ENCODE data around the gene HTR4.
"Not testable (repeated sequence)": the region's sequence is repeated elsewhere in the genome, so short reads cannot be mapped to it uniquely, and the experiment has no call there.

Gene HTR4

GRCh38 chr5:148474025-148474511 lies 180.3 kb downstream of the HTR4 start:
- H3K9me3 Mint-ChIP-seq: no peaks in the 10 kb centered on the region
- no peaks in the 10 kb centered on the region for H3K36me3 Mint-ChIP-seq (ENCODE audit: insufficient read depth)
- no peak overlapping the region for H3K27ac Mint-ChIP-seq (ENCODE audit: low read depth)
- H3K4me3 Mint-ChIP-seq: no peak overlapping the region
- ATAC-seq (replicated peaks; ENCODE audit: extremely low read depth, poor library complexity, severe bottlenecking): no peak
- H3K27me3 Mint-ChIP-seq: peaks cover 33% of the 10 kb centered on the region
- no peak for DNase-seq (ENCODE audit: low spot score in 2 of 2)
- no peaks in the 10 kb centered on the region for H3K4me1 Mint-ChIP-seq

- H3K27me3 Mint-ChIP-seq: peaks cover 10% of the 10 kb centered on the region
- no peak overlapping the region for H3K4me3 Mint-ChIP-seq
- no peaks in the 10 kb centered on the region for H3K36me3 Mint-ChIP-seq (ENCODE audit: insufficient read depth)
- DNase-seq (ENCODE audit: low spot score in 2 of 2) (no peak), ATAC-seq (replicated peaks; ENCODE audit: extremely low read depth, poor library complexity, severe bottlenecking) (no peak)
- no peak overlapping the region for H3K27ac Mint-ChIP-seq (ENCODE audit: low read depth)
- H3K4me1 Mint-ChIP-seq: no peaks in the 10 kb centered on the region
- no peaks in the 10 kb centered on the region for H3K9me3 Mint-ChIP-seq
Measured at GRCh38 chr5:148471379-148471778, 182.9 kb downstream of the HTR4 start.

GRCh38 chr5:148469501-148469935 lies 184.8 kb downstream of the HTR4 start:
- H3K4me1 Mint-ChIP-seq: no peaks in the 10 kb centered on the region
- no peak for DNase-seq (ENCODE audit: low spot score in 2 of 2)
- H3K9me3 Mint-ChIP-seq: no peaks in the 10 kb centered on the region
- H3K4me3 Mint-ChIP-seq: no peak overlapping the region
- no peaks in the 10 kb centered on the region for H3K36me3 Mint-ChIP-seq (ENCODE audit: insufficient read depth)
- no peak for ATAC-seq (replicated peaks; ENCODE audit: extremely low read depth, poor library complexity, severe bottlenecking)
- H3K27me3 Mint-ChIP-seq: peaks cover 16% of the 10 kb centered on the region
- H3K27ac Mint-ChIP-seq (ENCODE audit: low read depth): no peak overlapping the region

- not testable (repeated sequence) for H3K4me1 Mint-ChIP-seq; DNase-seq (ENCODE audit: low spot score in 2 of 2); H3K36me3 Mint-ChIP-seq (ENCODE audit: insufficient read depth); H3K4me3 Mint-ChIP-seq; ATAC-seq (replicated peaks; ENCODE audit: extremely low read depth, poor library complexity, severe bottlenecking); H3K27ac Mint-ChIP-seq (ENCODE audit: low read depth); H3K9me3 Mint-ChIP-seq
- peaks cover 16% of the 10 kb centered on the region for H3K27me3 Mint-ChIP-seq
Measured at GRCh38 chr5:148468746-148469145, 185.6 kb downstream of the HTR4 start.

GRCh38 chr5:148467958-148468357 lies 186.4 kb downstream of the HTR4 start:
- Mint-ChIP-seq H3K4me1 (no peaks in the 10 kb centered on the region), H3K27me3 (peaks cover 16% of the 10 kb centered on the region), H3K27ac (ENCODE audit: low read depth) (no peak overlapping the region), H3K36me3 (ENCODE audit: insufficient read depth) (no peaks in the 10 kb centered on the region), H3K4me3 (no peak overlapping the region), H3K9me3 (no peaks in the 10 kb centered on the region)
- no peak for ATAC-seq (replicated peaks; ENCODE audit: extremely low read depth, poor library complexity, severe bottlenecking)
- DNase-seq (ENCODE audit: low spot score in 2 of 2): no peak

GRCh38 chr5:148466236-148466580 lies 188.1 kb downstream of the HTR4 start:
- Mint-ChIP-seq H3K4me1 (no peaks in the 10 kb centered on the region), H3K9me3 (no peaks in the 10 kb centered on the region), H3K4me3 (no peak overlapping the region), H3K27ac (ENCODE audit: low read depth) (no peak overlapping the region), H3K36me3 (ENCODE audit: insufficient read depth) (no peaks in the 10 kb centered on the region), H3K27me3 (peaks cover 29% of the 10 kb centered on the region)
- no peak for ATAC-seq (replicated peaks; ENCODE audit: extremely low read depth, poor library complexity, severe bottlenecking)
- no peak for DNase-seq (ENCODE audit: low spot score in 2 of 2)

GRCh38 chr5:148465381-148466235 lies 188.7 kb downstream of the HTR4 start:
- Mint-ChIP-seq H3K4me3 (no peak overlapping the region), H3K9me3 (no peaks in the 10 kb centered on the region), H3K27ac (ENCODE audit: low read depth) (no peak overlapping the region), H3K27me3 (peaks cover 32% of the 10 kb centered on the region), H3K4me1 (no peaks in the 10 kb centered on the region), H3K36me3 (ENCODE audit: insufficient read depth) (no peaks in the 10 kb centered on the region)
- DNase-seq (ENCODE audit: low spot score in 2 of 2) (no peak), ATAC-seq (replicated peaks; ENCODE audit: extremely low read depth, poor library complexity, severe bottlenecking) (no peak)

GRCh38 chr5:148459669-148460068 lies 194.7 kb downstream of the HTR4 start:
- Mint-ChIP-seq H3K27ac (ENCODE audit: low read depth) (no peak overlapping the region), H3K4me3 (no peak overlapping the region), H3K36me3 (ENCODE audit: insufficient read depth) (no peaks in the 10 kb centered on the region), H3K4me1 (no peaks in the 10 kb centered on the region), H3K27me3 (peaks cover 43% of the 10 kb centered on the region), H3K9me3 (no peaks in the 10 kb centered on the region)
- DNase-seq (ENCODE audit: low spot score in 2 of 2) (no peak), ATAC-seq (replicated peaks; ENCODE audit: extremely low read depth, poor library complexity, severe bottlenecking) (no peak)

GRCh38 chr5:148458036-148458888 lies 196.1 kb downstream of the HTR4 start:
- DNase-seq (ENCODE audit: low spot score in 2 of 2) (no peak), ATAC-seq (replicated peaks; ENCODE audit: extremely low read depth, poor library complexity, severe bottlenecking) (no peak)
- Mint-ChIP-seq H3K27me3 (peaks cover 42% of the 10 kb centered on the region), H3K27ac (ENCODE audit: low read depth) (no peak overlapping the region), H3K4me3 (no peak overlapping the region), H3K9me3 (no peaks in the 10 kb centered on the region), H3K4me1 (no peaks in the 10 kb centered on the region), H3K36me3 (ENCODE audit: insufficient read depth) (no peaks in the 10 kb centered on the region)

GRCh38 chr5:148457183-148457620 lies 197.1 kb downstream of the HTR4 start:
- ATAC-seq (replicated peaks; ENCODE audit: extremely low read depth, poor library complexity, severe bottlenecking) (peak; percentile 90), DNase-seq (ENCODE audit: low spot score in 2 of 2) (no peak)
- H3K36me3 Mint-ChIP-seq (ENCODE audit: insufficient read depth): no peaks in the 10 kb centered on the region
- H3K27ac Mint-ChIP-seq (ENCODE audit: low read depth): no peak overlapping the region
- H3K4me1 Mint-ChIP-seq: no peaks in the 10 kb centered on the region
- H3K27me3 Mint-ChIP-seq: peaks cover 39% of the 10 kb centered on the region
- no peaks in the 10 kb centered on the region for H3K9me3 Mint-ChIP-seq
- H3K4me3 Mint-ChIP-seq: no peak overlapping the region

GRCh38 chr5:148455185-148455584 lies 199.1 kb downstream of the HTR4 start:
- DNase-seq (ENCODE audit: low spot score in 2 of 2): no peak
- no peak overlapping the region for H3K27ac Mint-ChIP-seq (ENCODE audit: low read depth)
- H3K9me3 Mint-ChIP-seq: no peaks in the 10 kb centered on the region
- H3K27me3 Mint-ChIP-seq: peaks cover 22% of the 10 kb centered on the region
- no peak for ATAC-seq (replicated peaks; ENCODE audit: extremely low read depth, poor library complexity, severe bottlenecking)
- H3K4me1 Mint-ChIP-seq: no peaks in the 10 kb centered on the region
- no peak overlapping the region for H3K4me3 Mint-ChIP-seq
- H3K36me3 Mint-ChIP-seq (ENCODE audit: insufficient read depth): no peaks in the 10 kb centered on the region

GRCh38 chr5:148454576-148454975 lies 199.8 kb downstream of the HTR4 start:
- no peaks in the 10 kb centered on the region for H3K4me1 Mint-ChIP-seq
- H3K27ac Mint-ChIP-seq (ENCODE audit: low read depth): no peak overlapping the region
- ATAC-seq (replicated peaks; ENCODE audit: extremely low read depth, poor library complexity, severe bottlenecking): no peak

More at GRCh38 chr5:148454576-148454975, 199.8 kb downstream of the HTR4 start:
- no peak for DNase-seq (ENCODE audit: low spot score in 2 of 2)
- Mint-ChIP-seq H3K4me3 (no peak overlapping the region), H3K27me3 (peaks cover 16% of the 10 kb centered on the region), H3K9me3 (no peaks in the 10 kb centered on the region), H3K36me3 (ENCODE audit: insufficient read depth) (no peaks in the 10 kb centered on the region)

All from central memory CD8-positive, alpha-beta T cell (primary cell).